ENCODE measurements around the gene TNS1. TPM values are rescaled to one million over a fixed set of nuclear protein-coding genes. Genes with fewer than 3 reads are reported as not detected.

Gene TNS1
- total and polyA plus RNA-seq, 2 experiments from 2014 or later, result 81.6 to 99.3 TPM

GRCh38 chr2:217902379-217903141 lies 100.2 kb downstream of the TNS1 start:
- in situ Hi-C loops (cut with MboI), result no loop called here

GRCh38 chr2:217901835-217902378 lies 100.9 kb downstream of the TNS1 start:
- Histone ChIP-seq H4K20me1 (ENCODE audit: insufficient read depth) (no peaks in the 10 kb centered on the region), H3K79me2 (ENCODE audit: insufficient read depth) (peaks cover 87% of the 10 kb centered on the region), H3K27ac (peak overlapping the region; percentile 87), H3K4me3 (no peak overlapping the region), H3K36me3 (ENCODE audit: low read depth) (peaks cover 16% of the 10 kb centered on the region; the same call in 1 of the 2 replicates), H2AFZ (no peak overlapping the region), H3K4me1 (ENCODE audit: insufficient read depth) (peaks cover 43% of the 10 kb centered on the region), H3K9ac (peak overlapping the region; percentile 58), H3K4me2 (ENCODE audit: unreplicated experiment) (peak overlapping the region; percentile 56), H3F3A (ENCODE audit: insufficient read depth) (peaks cover 72% of the 10 kb centered on the region), H3K27me3 (replicated peaks; ENCODE audit: insufficient read depth) (no peaks in the 10 kb centered on the region), H3K9me3 (ENCODE audit: low read depth) (no peaks in the 10 kb centered on the region), H3K9me2 (ENCODE audit: insufficient read depth) (no peaks in the 10 kb centered on the region)
- in situ Hi-C loops (cut with MboI), result no loop called here
- TF ChIP-seq EZH2phosphoT487 (IDR thresholded peaks at IDR 0.05; ENCODE audit: insufficient read depth, low read depth), result no peak
- no peak for TF ChIP-seq EZH2 (IDR thresholded peaks at IDR 0.05; ENCODE audit: insufficient read depth, poor library complexity, severe bottlenecking)
- peak; percentile 92 for DNase-seq
- WGBS, 2 experiments (ENCODE audit: low coverage in 1 of 2, low lambda C conversion rate in 2 of 2, missing lambda C conversion rate in 2 of 2), result 44 to 47% methylated on average over 5 of the region's 5 CpGs

More at GRCh38 chr2:217902379-217903141, 100.2 kb downstream of the TNS1 start:
- no peak overlapping the region for H2AFZ ChIP-seq
- no peaks in the 10 kb centered on the region for H3K9me2 ChIP-seq (ENCODE audit: insufficient read depth)
- H4K20me1 ChIP-seq (ENCODE audit: insufficient read depth), result no peaks in the 10 kb centered on the region
- no peak overlapping the region for H3K4me3 ChIP-seq
- DNase-seq, result peak; percentile 85
- H3K4me1 ChIP-seq (ENCODE audit: insufficient read depth), result peaks cover 43% of the 10 kb centered on the region
- H3K79me2 ChIP-seq (ENCODE audit: insufficient read depth), result peaks cover 87% of the 10 kb centered on the region
- peak overlapping the region; percentile 58 for H3K9ac ChIP-seq
- peaks cover 9% of the 10 kb centered on the region; the same call in 1 of the 2 replicates for H3K36me3 ChIP-seq (ENCODE audit: low read depth)
- peaks cover 72% of the 10 kb centered on the region for H3F3A ChIP-seq (ENCODE audit: insufficient read depth)
- H3K27me3 ChIP-seq (replicated peaks; ENCODE audit: insufficient read depth), result no peaks in the 10 kb centered on the region
- WGBS, 2 experiments (ENCODE audit: low coverage in 1 of 2, low lambda C conversion rate in 2 of 2, missing lambda C conversion rate in 2 of 2), result 30 to 38% methylated on average over 17 to 19 of the region's 19 CpGs
- no peaks in the 10 kb centered on the region for H3K9me3 ChIP-seq (ENCODE audit: low read depth)
- H3K4me2 ChIP-seq (ENCODE audit: unreplicated experiment), result peak overlapping the region; percentile 56
- peak overlapping the region; percentile 87 for H3K27ac ChIP-seq
- TF ChIP-seq EZH2phosphoT487 (IDR thresholded peaks at IDR 0.05; ENCODE audit: insufficient read depth, low read depth) (no peak), EZH2 (IDR thresholded peaks at IDR 0.05; ENCODE audit: insufficient read depth, poor library complexity, severe bottlenecking) (no peak)

DNA sequence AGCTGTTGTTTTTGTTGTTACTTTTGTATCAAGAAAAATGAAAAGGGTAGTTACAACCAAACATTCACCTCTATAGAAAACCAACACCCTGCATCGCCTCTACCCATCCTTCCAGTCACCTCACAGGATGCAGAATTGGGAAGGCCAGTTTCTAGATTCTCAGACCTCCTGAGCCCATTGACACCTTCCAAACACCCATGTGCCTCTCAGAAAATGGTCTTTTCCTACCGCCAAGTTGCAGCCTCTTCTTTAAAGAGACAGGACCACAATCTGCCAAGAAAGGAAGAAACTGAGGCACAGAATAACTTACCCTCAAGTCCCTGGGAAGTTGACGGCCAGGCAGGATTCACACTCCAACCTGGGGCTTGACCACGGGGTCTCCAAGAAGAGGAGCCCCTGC lies 101.4 kb downstream of the TNS1 start:
- Histone ChIP-seq H3K27ac (peak overlapping the region; percentile 87), H3K27me3 (replicated peaks; ENCODE audit: insufficient read depth) (no peaks in the 10 kb centered on the region), H3K4me3 (no peak overlapping the region), H4K20me1 (ENCODE audit: insufficient read depth) (no peaks in the 10 kb centered on the region), H3K4me2 (ENCODE audit: unreplicated experiment) (peak overlapping the region; percentile 56), H3K9me2 (ENCODE audit: insufficient read depth) (no peaks in the 10 kb centered on the region), H3K9ac (peak overlapping the region; percentile 35; the same call in 1 of the 2 replicates), H3K9me3 (ENCODE audit: low read depth) (no peaks in the 10 kb centered on the region), H3K79me2 (ENCODE audit: insufficient read depth) (peaks cover 87% of the 10 kb centered on the region), H2AFZ (no peak overlapping the region), H3K4me1 (ENCODE audit: insufficient read depth) (peaks cover 43% of the 10 kb centered on the region), H3F3A (ENCODE audit: insufficient read depth) (peaks cover 70% of the 10 kb centered on the region), H3K36me3 (ENCODE audit: low read depth) (peaks cover 21% of the 10 kb centered on the region)
- TF ChIP-seq EZH2 (IDR thresholded peaks at IDR 0.05; ENCODE audit: insufficient read depth, poor library complexity, severe bottlenecking) (no peak), EZH2phosphoT487 (IDR thresholded peaks at IDR 0.05; ENCODE audit: insufficient read depth, low read depth) (no peak)
- DNase-seq, result no peak
- 90 to 92% methylated on average over 4 of the region's 4 CpGs for WGBS, 2 experiments (ENCODE audit: low coverage in 1 of 2, low lambda C conversion rate in 2 of 2, missing lambda C conversion rate in 2 of 2)
- in situ Hi-C loops (cut with MboI), result no loop called here

GRCh38 chr2:217900780-217901360 lies 101.9 kb downstream of the TNS1 start:
- TF ChIP-seq EZH2 (IDR thresholded peaks at IDR 0.05; ENCODE audit: insufficient read depth, poor library complexity, severe bottlenecking) (no peak), EZH2phosphoT487 (IDR thresholded peaks at IDR 0.05; ENCODE audit: insufficient read depth, low read depth) (no peak)
- 82 to 83% methylated on average over 7 of the region's 7 CpGs for WGBS, 2 experiments (ENCODE audit: low coverage in 1 of 2, low lambda C conversion rate in 2 of 2, missing lambda C conversion rate in 2 of 2)
- H3K9ac ChIP-seq, result no peak overlapping the region
- H4K20me1 ChIP-seq (ENCODE audit: insufficient read depth), result no peaks in the 10 kb centered on the region
- no peaks in the 10 kb centered on the region for H3K9me2 ChIP-seq (ENCODE audit: insufficient read depth)
- H3K27me3 ChIP-seq (replicated peaks; ENCODE audit: insufficient read depth), result no peaks in the 10 kb centered on the region
- no peak for DNase-seq
- peak overlapping the region; percentile 87 for H3K27ac ChIP-seq
- no peak overlapping the region for H3K4me2 ChIP-seq (ENCODE audit: unreplicated experiment)
- no peak overlapping the region for H2AFZ ChIP-seq
- no peaks in the 10 kb centered on the region for H3K9me3 ChIP-seq (ENCODE audit: low read depth)
- peaks cover 26% of the 10 kb centered on the region for H3K36me3 ChIP-seq (ENCODE audit: low read depth)
- H3F3A ChIP-seq (ENCODE audit: insufficient read depth), result peaks cover 67% of the 10 kb centered on the region
- H3K79me2 ChIP-seq (ENCODE audit: insufficient read depth), result peaks cover 87% of the 10 kb centered on the region
- no peak overlapping the region for H3K4me3 ChIP-seq
- H3K4me1 ChIP-seq (ENCODE audit: insufficient read depth), result peaks cover 43% of the 10 kb centered on the region
- in situ Hi-C loops (cut with MboI), result no loop called here

Data from GM23248 (cell line).